Sigmoid colon (tissue), 7 donors: Measurements from ENCODE around the gene RNF224. TPM values are rescaled to one million over a fixed set of nuclear protein-coding genes. Genes with fewer than 3 reads are reported as not detected.

Experiments
- DNase-seq: peaks from one replicate; pipeline ENCODE4 v3.0.0-alpha.2; 2019
- H3K27ac ChIP-seq, 4 donors: fragments of 200-600 bp; sonication (generic); one replicate each; pipeline ENCODE4 v1.5.1; 2016 to 2019; ENCODE audit warnings: mild to moderate bottlenecking in 1 of 4
- H3K27me3 ChIP-seq, 3 donors: fragments of 200-600 bp; sonication (generic); one replicate each; pipeline ENCODE4 v1.5.1; 2019; ENCODE audit warnings: mild to moderate bottlenecking in 1 of 3
- H3K36me3 ChIP-seq, 4 donors: fragments of 200-600 bp; sonication (generic); one replicate each; pipeline ENCODE4 v1.5.1; 2016 to 2019
- H3K4me1 ChIP-seq, 4 donors: fragments of 200-600 bp; sonication (generic); one replicate each; pipeline ENCODE4 v1.5.1; 2017 to 2019
- H3K4me3 ChIP-seq, 4 donors: fragments of 200-600 bp; sonication (generic); one replicate each; pipeline ENCODE4 v1.5.1; 2017 to 2019; ENCODE audit warnings: mild to moderate bottlenecking in 2 of 4, moderate library complexity in 1 of 4
- H3K9me3 ChIP-seq, 4 donors: fragments of 200-600 bp in 3 of 4; sonication (generic) in 3 of 4; one replicate each; pipeline versions ENCODE4 v1.5.1 to v1.6.1; 2013 to 2019
- EP300 ChIP-seq, 4 donors: sonication (generic); formaldehyde crosslinking; IDR thresholded peaks; one replicate each; pipeline ENCODE4 v1.6.1; 2017; ENCODE audit warnings: antibody characterized with exemption in 4 of 4
- POLR2A ChIP-seq, 2 donors: fragments of 450-650 bp; IDR thresholded peaks; one replicate each; pipeline ENCODE4 v1.6.1; 2016; ENCODE audit warnings: antibody characterized with exemption in 2 of 2, mild to moderate bottlenecking in 2 of 2, moderate library complexity in 2 of 2
- POLR2AphosphoS5 ChIP-seq, 4 donors: sonication (generic); formaldehyde crosslinking; IDR thresholded peaks; one replicate each; pipeline ENCODE4 v1.6.1; 2017; ENCODE audit warnings: antibody characterized with exemption in 4 of 4
- WGBS, 2 donors: extraction: QIAGEN DNeasy Blood & Tissue Kit; methylation state at CpG; one replicate each; pipeline ENCODE4 v1.1.7; 2013; 5-methylcytosine and 5-hydroxymethylcytosine counted together
- intact Hi-C: fragments of 100-400 bp; cut with DNase I; formaldehyde crosslinking; loops from one replicate; pipeline ENCODE4 v1.15.1; 2023
- polyA plus RNA-seq, 3 donors: library from polyadenylated mRNA; stranded (reverse); fragments of 200-250 nt; gene quantifications; one replicate each; pipeline ENCODE4 v1.2.3, GENCODE V29; 2013
- total RNA-seq, 4 donors: library from RNA; depleted of rRNA; stranded (reverse); fragments of >200 nt; gene quantifications; one replicate each; pipeline ENCODE4 v1.1.0, GENCODE V29; 2016
- TF ChIP-seq, protein P1 (sequence below), 4 experiments: fragments of 450-650 bp in 3 of 4; fragments of 200-600 bp in 1 of 4; IDR thresholded peaks; one replicate each; pipeline ENCODE4 v1.5.1; 2016 to 2019; ENCODE audit warnings: antibody characterized with exemption in 4 of 4, mild to moderate bottlenecking in 3 of 4, moderate library complexity in 2 of 4
- donor health status: healthy with polysubstance abuse.
- donor health status: Bipolar disorder and iron deficiency.
- donor health status: healthy.

Gene RNF224
- total and polyA plus RNA-seq, 7 donors, result 0.04 TPM; not detected in 6

DNA sequence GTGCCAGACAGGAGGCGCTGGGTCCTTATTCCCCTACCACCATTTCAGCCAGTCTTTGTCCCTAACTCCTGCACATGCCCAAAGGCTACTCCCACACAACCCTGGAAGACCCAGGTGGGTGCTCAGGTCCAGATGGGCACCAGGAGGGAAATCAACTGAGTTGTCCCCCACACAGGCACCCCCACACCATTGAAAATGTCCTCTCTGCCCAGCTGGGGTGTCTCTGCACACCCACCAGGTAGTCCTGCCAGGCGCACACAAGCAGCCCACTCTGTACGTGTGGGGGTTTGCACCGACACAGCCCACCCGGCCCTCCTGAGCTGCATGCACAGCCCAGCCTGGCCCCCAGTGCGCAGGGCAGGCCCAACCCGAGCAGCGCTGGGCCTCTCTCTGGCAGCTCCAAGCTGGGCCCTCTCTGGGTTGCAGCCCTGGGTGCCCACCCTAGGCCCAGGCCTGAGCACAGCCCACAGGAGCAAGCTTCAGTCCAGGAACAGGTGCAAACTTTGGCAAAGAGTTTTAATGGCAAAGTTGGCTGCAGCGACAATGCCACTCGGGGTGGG lies 7.5 kb upstream of the RNF224 start:
- intact Hi-C loops, result loop anchor here (5.0 kb wide), 1 partner anchor 33 kb away; the partner anchor contains the start of genes ANAPC2 and SSNA1
- H3K4me1 ChIP-seq, result peaks cover 0 to 31% (median 24%) of the 10 kb centered on the region in 4 donors
- H3K4me3 ChIP-seq, result no peak overlapping the region
- TF ChIP-seq, protein P1, sequence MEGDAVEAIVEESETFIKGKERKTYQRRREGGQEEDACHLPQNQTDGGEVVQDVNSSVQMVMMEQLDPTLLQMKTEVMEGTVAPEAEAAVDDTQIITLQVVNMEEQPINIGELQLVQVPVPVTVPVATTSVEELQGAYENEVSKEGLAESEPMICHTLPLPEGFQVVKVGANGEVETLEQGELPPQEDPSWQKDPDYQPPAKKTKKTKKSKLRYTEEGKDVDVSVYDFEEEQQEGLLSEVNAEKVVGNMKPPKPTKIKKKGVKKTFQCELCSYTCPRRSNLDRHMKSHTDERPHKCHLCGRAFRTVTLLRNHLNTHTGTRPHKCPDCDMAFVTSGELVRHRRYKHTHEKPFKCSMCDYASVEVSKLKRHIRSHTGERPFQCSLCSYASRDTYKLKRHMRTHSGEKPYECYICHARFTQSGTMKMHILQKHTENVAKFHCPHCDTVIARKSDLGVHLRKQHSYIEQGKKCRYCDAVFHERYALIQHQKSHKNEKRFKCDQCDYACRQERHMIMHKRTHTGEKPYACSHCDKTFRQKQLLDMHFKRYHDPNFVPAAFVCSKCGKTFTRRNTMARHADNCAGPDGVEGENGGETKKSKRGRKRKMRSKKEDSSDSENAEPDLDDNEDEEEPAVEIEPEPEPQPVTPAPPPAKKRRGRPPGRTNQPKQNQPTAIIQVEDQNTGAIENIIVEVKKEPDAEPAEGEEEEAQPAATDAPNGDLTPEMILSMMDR (IDR thresholded peaks at IDR 0.05), result no peak
- TF ChIP-seq POLR2A (IDR thresholded peaks at IDR 0.05) (no peak), POLR2AphosphoS5 (IDR thresholded peaks at IDR 0.05) (no peak), EP300 (IDR thresholded peaks at IDR 0.05) (no peak)
- H3K9me3 ChIP-seq, result no peaks in the 10 kb centered on the region
- no peak overlapping the region for H3K27ac ChIP-seq
- H3K36me3 ChIP-seq, result peaks cover 0 to 13% (median 0%) of the 10 kb centered on the region in 4 donors
- H3K27me3 ChIP-seq, result no peaks in the 10 kb centered on the region
- 93 to 94% methylated on average over 10 of the region's 10 CpGs for WGBS, 2 donors
- no peak for DNase-seq

DNA sequence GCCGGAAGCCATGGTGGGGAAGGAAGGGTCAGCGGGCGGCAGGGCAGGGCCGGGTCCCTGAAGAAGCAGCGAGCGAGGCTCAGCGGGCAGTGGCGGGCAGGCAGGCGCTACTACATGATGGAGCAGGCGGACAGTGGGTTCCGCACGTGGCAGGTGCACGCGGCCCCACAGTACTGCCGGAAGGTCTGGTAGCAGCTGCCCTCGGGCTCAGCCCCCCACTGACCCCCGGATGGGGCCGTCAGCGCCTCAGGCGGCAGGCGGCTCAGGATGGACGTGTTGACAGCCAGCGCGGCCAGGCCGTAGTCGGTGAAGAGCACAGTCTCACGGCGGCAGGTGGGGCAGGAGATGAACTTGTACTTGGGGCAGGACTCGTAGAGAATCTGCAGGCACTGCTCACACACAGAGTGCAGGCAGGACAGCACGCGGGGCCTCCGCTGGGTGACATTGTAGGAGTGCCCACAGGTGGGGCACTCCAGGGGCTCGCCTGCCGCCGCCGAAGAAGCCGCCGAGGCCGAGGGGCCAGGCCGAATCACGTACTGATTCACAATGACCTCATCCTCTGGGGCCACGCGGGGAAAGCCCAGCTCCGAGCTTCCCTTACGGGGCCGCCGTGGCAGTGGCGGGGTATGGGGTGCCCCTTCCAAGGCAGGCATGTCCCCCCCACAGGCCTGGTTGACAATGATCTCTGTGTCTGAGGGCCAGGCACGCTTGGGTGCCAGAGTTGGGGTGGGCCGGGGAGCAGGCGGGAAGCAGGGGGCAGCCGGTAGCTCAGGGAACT lies 6.8 kb upstream of the RNF224 start:
- 92 to 94% methylated on average over 52 of the region's 52 CpGs for WGBS, 2 donors
- Histone ChIP-seq H3K27ac (no peak overlapping the region), H3K36me3 (peaks cover 0 to 6% (median 0%) of the 10 kb centered on the region in 4 donors), H3K4me3 (no peak overlapping the region), H3K4me1 (peaks cover 0 to 31% (median 24%) of the 10 kb centered on the region in 4 donors), H3K27me3 (no peaks in the 10 kb centered on the region), H3K9me3 (no peaks in the 10 kb centered on the region)
- no peak for DNase-seq
- TF ChIP-seq EP300 (IDR thresholded peaks at IDR 0.05) (no peak), POLR2AphosphoS5 (IDR thresholded peaks at IDR 0.05) (no peak), POLR2A (IDR thresholded peaks at IDR 0.05) (no peak)
- TF ChIP-seq, protein P1 (IDR thresholded peaks at IDR 0.05), result no peak
- intact Hi-C loops, result loop anchor here (5.0 kb wide), 1 partner anchor 33 kb away; the partner anchor contains the start of genes ANAPC2 and SSNA1

DNA sequence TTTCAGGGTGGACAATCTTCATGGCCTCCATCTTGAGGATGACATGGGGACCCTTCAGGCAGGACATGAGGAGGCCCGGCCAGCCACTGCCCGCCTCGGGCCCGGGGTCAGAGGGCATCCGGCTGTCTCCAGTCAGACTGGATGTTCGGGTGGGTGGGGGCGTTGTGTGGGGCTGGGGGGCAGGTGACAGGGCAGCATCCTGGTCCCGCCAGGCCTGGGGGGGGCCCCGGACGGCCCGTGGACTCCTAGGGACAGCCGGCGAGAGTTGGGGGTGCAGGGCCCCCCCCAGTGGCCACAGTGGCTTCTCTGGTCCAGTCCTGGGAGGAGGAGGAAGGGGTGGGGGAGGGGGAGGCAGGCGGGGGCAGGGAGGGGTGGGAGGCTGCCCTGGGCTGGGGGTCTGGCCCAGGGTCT lies 6.2 kb upstream of the RNF224 start:
- intact Hi-C loops, result loop anchor here (5.0 kb wide), 1 partner anchor 34 kb away; the partner anchor contains the start of genes ANAPC2 and SSNA1
- no peaks in the 10 kb centered on the region for H3K27me3 ChIP-seq
- H3K9me3 ChIP-seq, result no peaks in the 10 kb centered on the region
- no peak for DNase-seq
- TF ChIP-seq, protein P1 (IDR thresholded peaks at IDR 0.05), result no peak
- no peak for TF ChIP-seq POLR2AphosphoS5 (IDR thresholded peaks at IDR 0.05)
- TF ChIP-seq EP300 (IDR thresholded peaks at IDR 0.05), result no peak
- TF ChIP-seq POLR2A (IDR thresholded peaks at IDR 0.05), result no peak
- H3K4me1 ChIP-seq, result peaks cover 0 to 31% (median 24%) of the 10 kb centered on the region in 4 donors
- peaks cover 0 to 4% (median 0%) of the 10 kb centered on the region in 4 donors for H3K36me3 ChIP-seq
- H3K27ac ChIP-seq, result no peak overlapping the region
- 77 to 86% methylated on average over 14 of the region's 14 CpGs for WGBS, 2 donors
- peak overlapping the region; percentile 37 to 65 (median 60) for H3K4me3 ChIP-seq

DNA sequence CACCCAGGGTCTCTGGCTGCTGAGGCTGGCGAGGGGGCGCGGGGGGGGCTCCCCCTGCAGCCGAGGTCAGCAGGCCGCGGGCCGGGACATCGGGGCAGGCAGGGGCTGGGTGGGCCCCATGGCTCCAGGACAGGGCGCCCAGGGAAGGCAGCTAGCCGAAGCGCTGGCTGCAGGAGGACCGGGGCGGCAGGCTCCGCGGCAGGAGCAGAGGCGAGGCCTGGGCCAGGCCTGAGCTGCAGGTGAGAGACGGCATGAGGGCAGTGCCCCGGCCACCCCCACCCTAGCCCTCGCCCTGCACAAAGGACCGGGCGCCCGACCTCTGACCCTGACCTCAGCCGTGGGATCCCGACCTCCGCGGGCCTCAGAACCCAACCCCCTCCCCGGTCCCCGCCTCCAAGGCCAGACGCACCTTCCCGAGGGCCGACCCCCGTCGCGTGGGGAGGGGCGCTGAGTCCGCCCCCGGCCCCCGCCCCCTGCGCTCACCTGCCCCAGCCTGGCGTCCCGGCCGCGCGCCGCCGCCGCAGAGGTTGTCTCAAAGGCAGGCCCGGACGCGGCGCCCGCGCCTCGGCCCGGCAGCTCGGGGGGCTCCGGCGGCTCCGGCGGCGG lies 5.7 kb upstream of the RNF224 start:
- intact Hi-C loops, result loop anchor here (2.0 to 5.0 kb wide), 3 partner anchors 19 to 107 kb away; partner anchors contain the start of genes ANAPC2, DPP7, SSNA1 and TUBB4B
- TF ChIP-seq POLR2AphosphoS5 (IDR thresholded peaks at IDR 0.05) (no peak), EP300 (IDR thresholded peaks at IDR 0.05) (no peak), POLR2A (IDR thresholded peaks at IDR 0.05) (no peak)
- TF ChIP-seq, protein P1 (IDR thresholded peaks at IDR 0.05), result no peak
- WGBS, 2 donors, result 4 to 8% methylated on average over 61 of the region's 61 CpGs

More for the DNA sequence above, 5.7 kb upstream of the RNF224 start:
- no peaks in the 10 kb centered on the region for H3K9me3 ChIP-seq
- no peak for DNase-seq
- H3K36me3 ChIP-seq, result no peaks in the 10 kb centered on the region
- H3K4me3 ChIP-seq, result peak overlapping the region; percentile 37 to 65 (median 60)
- peaks cover 0 to 31% (median 24%) of the 10 kb centered on the region in 4 donors for H3K4me1 ChIP-seq
- H3K27me3 ChIP-seq, result no peaks in the 10 kb centered on the region
- peak overlapping the region in 1 of 4 donors; percentile 31 for H3K27ac ChIP-seq
